DMS53 treated with DMSO at 0.1 percent for 48 hours (cell line): ENCODE data around the gene PNRC1.
A peak's percentile ranks its signal among the peaks of the same experiment; 100 is the strongest.
"Not testable (repeated sequence)": the region's sequence is repeated elsewhere in the genome, so short reads cannot be mapped to it uniquely, and the experiment has no call there.

Experiments used
- DNase-seq: peaks from one replicate; lab custom pipeline; 2025; ENCODE audit not compliant: unreplicated experiment; lab: John Stamatoyannopoulos, UW

The PNRC1 gene

DNA sequence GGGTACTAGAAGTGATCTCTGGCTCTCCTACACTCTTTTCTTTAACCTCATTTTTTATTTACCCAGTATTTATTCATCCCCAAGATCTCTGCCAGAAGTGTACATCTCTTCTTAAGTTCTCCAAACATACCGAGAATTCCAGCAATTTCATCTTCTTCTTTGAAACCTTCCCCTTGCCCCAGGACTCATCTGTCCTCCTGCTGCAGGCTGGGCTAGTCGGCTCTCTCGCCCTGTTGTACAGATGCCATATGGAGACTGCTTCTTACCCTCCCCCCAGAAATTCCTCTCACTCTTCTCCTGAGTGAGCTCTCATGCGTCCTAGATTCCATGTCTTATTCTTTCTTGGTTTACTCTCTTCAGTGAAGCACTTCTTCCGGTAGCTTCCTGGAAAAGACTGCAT is 21.9 kb upstream of the PNRC1 start:
- no peak for DNase-seq

DNA sequence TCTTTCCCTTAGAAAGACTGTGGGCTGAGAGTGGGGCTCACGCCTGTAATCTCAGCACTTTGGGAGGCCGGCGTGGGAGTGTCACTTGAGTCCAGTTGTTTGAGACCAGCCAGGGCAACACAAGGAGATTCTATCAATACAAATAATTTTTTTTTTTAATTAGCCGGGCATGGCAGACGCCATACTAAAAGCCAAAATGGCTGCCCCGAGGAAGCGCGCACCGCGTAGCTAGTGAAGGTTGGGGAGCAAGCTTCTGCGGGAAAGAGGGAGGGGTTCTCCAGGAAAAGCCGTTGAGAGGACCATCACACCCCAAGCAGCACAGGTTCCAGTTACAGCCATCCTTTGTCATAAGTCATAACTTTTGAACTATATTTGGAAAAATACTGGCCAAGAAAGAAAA is 21.3 kb upstream of the PNRC1 start:
- no peak for DNase-seq

DNA sequence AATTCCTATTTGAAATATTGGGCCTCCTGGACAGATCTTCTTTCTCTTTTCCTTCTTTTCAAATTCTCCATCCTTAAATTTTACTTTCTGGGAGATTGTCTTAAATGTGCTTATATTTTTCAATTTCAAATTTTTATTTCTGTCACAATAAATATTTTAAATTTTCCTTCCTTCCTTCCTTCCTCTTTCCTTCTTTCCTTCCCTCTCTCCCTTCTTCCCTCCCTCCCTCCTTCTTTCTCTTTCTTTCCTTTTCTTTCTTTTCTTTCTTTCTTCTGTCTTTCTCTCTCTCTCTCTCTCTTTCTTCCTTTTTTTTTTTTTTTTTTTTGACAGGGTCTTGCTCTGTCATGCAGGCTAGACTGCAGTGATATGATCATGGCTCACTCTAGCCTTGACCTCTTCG is 16.7 kb upstream of the PNRC1 start:
- no peak for DNase-seq

DNA sequence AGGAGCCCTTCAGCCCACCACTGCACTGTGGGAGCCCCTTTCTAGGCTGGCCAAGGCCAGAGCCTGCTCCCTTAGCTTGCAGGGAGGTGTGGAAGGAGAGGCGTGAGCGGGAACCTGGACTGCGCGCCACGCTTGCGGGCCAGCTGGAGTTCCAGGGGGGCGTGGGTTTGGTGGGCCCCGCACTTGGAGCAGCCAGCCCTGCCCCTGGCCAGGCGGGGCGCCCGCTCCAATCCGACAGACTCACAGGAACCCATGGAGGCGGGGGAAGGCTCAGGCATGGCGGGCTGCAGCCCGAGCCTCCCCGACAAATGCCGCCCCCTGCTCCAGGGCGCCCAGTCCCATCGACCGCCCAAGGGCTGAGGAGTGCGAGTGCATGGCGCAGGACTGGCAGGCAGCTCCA is 15.6 kb upstream of the PNRC1 start:
- not testable (repeated sequence) for DNase-seq

DNA sequence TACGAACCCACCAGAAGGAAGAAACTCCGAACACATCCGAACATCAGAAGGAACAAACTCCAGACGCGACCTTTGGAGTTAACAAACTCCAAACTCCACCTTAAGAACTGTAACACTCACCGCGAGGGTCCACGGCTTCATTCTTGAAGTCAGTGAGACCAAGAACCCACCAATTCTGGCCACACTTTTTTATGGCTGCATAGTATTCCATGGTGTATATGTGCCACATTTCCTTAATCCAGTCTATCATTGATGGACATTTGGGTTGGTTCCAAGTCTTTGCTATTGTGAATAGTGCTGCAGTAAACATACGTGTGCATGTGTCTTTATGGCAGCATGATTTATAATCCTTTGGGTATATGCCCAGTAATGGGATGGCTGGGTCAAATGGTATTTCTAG is 14.4 kb upstream of the PNRC1 start:
- DNase-seq, result not testable (repeated sequence)

DNA sequence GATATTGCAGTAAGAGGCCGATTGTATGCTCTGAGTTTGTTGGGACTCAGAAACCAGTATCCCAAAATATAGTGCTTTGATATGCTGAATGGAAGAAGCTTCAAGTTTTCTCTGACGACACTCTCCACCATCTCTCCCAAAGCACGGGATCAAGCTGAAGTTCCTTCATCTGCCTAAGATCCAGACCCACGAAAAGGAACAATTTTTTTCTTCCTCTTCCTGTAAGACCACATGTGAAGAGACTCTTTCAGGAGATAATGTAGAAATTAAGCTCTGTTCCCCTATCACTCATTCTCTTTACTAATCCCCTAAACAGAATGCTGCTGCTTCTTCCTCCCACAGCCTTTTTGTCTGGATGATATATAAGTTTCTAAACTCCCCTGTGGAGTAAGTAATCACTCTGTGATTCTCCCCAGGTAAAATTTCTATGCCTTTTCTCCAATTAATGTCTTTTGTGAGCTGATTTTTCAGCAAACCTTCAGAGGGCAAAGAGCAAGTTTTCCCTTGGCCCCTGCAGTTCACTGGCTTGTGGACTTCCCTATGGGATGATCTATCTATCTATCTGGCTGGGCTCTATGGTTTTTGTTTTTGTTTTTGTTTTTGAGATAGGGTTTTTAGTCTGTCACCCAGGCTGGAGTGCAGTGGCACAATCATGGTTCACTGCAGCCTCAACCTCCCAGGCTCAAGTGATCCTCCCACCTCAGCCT is 13.5 kb upstream of the PNRC1 start:
- DNase-seq, result no peak

DNA sequence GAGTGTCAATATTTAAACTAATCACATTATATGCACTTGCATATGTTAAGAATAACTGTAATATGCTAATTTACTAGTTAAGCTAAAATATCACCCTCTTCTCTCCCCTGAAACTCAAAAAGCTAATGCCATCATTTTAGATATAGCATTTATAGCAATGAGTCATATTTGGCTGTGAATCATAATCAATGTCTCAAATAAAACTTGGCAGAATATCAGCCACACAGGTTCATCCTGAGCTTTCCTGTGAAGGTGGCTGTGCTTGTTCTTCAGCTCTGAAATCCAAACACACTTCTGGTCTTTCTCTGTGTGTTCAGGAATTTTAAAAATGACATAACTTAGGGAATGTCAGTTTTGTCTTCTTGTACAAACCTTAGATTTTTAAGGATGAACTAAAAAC is 12.8 kb upstream of the PNRC1 start:
- DNase-seq, result no peak

DNA sequence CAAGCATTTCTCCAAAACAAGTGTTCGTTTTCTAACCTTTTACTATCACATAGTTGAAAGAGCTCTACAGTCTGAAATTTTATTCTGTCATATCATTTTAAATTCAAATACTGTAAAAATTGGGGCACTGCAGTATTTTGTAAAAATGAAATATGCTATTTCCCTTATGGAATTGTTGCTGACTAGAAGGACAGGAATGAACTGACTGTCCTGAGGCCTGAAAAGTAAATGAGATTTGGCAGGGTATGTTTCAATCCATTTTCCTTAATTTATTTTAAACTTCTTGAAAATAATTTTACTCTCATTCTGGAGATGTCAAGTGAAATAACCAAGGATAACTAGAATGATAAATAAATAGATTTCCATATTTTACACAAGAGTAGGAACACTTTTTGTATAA is 11.9 kb upstream of the PNRC1 start:
- no peak for DNase-seq

DNA sequence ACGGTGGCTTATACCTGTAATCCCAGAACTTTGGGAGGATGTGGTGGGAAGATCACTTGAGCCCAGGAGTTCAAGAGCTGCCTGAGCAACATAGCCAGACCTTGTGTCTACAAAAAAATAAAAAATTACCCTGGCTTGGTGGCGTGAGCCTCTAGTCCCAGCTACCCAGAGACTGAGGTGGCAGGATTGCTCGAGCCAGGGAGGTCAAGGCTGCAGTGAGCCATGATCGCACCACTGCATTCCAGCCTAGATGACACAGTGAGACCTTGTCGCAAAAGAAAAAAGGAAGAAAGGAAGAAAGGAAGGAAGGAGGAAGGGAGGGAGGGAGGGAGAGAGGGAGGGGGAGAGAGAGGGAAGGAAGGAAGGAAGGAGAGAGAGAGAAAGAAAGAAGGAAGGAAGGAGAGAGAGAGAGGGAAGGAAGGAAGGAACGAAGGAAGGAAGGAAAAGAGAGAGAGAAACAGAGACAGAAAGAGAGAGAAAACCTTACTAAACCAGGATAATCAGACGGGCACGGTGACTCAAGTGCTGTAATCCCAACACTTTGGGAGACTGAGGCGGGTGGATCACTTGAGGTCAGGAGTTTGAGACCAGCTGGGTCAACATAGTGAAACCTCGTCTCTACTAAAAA is 10.9 kb upstream of the PNRC1 start:
- no peak for DNase-seq

DNA sequence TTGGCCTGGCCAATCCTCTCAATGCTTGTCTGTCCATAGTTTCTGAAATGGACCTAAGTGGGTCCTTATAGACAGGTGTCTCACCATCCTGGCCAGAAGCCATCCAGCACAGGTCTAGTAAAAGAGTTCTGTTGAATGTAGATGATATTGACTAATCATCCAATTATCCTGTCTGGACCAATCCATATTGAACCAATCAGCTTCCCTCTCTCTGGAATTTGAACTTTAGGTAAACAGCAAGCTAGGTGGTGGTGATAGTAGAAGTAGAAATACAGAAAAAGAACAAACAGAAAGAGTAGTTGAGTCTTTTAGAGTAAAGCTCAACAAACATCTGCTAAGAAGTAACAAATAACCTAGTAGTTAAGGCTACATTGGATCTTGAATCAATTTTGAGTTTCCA is 9.5 kb upstream of the PNRC1 start:
- DNase-seq, result no peak

DNA sequence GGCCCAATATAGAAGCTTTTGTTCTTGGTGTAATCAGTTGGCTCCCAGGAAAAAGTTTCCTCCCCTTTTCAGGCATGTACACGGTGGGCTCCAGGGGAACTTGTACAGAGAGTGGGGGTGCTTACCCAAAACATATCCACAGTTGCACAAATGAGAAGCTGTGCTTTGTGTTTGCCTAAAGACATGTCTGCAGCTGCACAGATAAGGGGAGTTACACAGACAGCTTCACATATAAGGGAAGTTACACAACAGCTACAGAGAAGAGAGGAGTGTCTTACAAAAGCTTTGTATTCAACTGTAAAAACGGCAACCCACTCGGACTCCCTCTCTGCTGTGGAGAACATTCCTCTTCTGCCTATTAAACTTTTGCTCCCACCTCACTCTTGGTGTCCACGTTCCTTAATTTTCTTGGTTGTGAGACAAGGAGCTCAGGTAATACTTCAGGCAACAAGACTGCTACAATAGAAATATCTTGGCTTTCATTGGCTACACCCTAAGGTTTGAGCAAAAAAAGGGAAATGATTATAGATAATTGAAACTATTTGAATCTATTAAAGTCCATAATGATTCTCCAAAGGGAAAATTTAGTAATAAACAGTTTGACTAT is 7.4 kb upstream of the PNRC1 start:
- no peak for DNase-seq

DNA sequence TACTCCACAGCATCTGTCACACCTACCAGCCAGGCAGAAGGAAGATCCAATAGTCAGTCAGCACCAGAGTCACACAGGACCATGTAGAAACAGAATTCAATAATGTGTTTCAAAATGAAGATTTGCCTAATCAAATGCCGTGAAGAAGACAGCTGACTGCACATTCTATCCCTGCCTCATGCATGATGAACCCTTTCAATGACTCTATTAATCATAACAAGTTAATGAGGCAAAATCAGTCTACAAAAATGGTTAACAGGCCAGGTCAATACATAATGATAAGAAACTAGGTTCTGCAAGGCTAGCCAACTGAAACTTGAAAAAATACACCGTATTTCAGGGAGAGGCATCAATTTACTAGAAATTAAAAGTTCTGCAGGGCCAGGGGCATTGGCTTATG is 6.7 kb upstream of the PNRC1 start:
- DNase-seq, result no peak

DNA sequence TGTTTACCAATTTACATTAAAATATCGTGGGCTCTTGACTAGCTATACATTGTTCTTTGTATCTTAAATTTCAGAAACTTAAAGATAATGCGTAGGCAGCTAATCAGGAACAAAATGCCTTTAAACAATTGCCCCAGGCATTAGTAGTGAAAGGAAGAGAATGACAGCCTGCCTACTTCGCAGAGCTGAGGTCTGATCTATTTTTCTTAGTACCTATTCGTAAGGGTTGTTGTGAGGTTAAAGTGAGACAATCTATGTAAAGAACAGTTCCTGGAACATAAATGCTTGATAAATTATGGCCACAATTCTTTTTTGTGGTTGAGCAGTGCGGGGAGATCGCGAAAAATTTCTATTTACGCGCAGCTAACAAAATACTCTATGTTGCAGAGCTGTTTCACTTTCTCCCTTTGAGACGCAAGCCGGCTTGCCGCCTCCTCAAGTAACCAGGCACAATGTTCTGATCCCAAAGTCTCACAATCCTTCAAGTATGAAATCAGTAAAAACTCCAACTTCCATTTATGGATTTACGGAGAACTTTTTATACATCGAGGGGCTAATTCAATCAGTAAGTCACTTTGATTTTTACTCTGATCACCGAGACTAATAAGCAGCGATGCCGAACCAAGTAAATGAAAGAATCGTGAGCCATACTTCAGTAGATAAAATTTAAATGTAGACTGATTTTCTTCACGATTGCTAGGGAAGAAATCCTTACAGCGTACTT is 878 bp upstream of the PNRC1 start:
- peak; percentile 38 for DNase-seq

DNA sequence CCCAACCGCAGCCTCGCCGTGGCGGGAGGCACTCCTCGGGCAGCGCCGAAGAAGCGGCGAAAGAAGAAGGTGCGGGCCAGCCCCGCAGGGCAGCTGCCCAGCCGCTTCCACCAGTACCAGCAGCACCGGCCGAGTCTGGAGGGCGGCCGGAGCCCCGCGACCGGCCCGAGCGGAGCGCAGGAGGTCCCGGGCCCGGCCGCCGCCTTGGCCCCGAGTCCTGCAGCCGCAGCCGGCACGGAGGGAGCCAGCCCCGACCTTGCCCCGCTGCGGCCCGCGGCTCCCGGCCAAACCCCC is 525 bp downstream of the PNRC1 start:
- no peak for DNase-seq

DNA sequence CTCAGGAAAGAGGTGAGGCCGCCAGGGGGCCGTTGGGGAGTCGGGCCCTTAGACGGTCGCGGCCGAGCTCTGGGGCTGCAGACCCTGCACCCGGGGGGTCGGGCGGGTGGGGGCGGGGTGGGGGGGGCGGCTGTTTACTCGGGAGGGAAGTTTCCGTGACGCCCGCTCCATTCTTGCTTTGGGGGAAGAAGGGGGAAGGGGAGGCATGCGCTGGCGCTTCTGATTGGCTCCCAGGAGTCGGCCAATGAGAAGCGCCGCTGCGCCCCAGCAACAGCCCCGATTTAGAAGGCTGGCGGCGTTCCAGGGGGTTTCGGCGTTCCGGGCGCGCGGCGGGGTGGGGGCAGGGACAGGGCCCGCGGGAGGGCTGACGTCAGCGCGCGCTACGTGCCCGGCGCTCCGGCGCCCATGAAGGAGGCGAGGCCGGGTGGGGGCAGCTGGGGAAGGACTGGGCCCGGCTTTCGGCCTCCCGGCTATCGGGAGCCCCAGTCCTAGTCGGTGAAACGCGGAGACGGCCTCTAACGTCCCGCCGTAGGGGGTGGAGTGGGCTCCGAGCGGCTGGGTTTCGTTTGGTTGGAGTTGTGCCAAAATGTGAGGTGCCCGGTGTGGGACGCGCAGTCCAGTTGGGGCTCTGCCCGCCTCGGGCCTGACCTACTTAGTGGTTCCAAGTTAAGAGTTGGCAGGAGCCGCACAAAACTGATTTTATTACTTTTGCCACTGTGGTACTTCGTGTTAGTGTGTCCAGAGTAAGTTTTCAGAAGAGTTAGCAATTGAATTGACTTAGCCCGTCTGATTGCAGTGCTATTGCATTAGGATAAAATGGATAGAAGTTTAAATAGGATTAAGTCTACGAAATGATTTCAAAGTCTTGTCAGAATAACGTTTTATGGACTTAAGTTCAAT is 1.1 kb downstream of the PNRC1 start:
- peak; percentile 77 for DNase-seq

DNA sequence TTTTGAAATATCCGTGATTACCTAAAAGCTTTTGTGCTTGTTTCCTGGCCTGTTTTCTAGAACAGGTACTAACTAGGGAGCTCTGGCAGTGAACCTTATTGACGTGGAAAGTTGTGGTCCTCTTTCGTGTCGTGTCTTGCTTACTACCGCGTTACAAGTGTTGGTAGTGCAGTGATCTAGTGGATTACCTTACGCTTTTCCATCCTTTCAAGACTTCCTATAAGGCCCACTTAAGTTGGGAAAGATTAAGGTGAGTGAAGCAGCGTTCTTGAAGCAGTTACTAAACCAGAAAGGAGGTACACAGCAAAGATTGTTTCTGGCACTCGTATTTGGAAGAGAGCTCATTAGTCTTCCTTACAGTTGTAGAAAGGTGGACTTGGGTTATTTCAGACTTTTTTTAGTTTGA is 1.9 kb downstream of the PNRC1 start:
- no peak for DNase-seq

DNA sequence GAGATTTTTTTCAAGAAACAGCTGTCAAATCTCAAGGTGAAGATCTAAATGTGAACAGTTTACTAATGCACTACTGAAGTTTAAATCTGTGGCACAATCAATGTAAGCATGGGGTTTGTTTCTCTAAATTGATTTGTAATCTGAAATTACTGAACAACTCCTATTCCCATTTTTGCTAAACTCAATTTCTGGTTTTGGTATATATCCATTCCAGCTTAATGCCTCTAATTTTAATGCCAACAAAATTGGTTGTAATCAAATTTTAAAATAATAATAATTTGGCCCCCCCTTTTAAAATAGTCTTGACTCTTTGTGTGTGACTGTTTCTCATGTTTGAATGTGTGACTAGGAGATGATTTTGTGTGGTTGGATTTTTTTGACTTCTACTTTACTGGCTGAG is 4.0 kb downstream of the PNRC1 start:
- no peak for DNase-seq

DNA sequence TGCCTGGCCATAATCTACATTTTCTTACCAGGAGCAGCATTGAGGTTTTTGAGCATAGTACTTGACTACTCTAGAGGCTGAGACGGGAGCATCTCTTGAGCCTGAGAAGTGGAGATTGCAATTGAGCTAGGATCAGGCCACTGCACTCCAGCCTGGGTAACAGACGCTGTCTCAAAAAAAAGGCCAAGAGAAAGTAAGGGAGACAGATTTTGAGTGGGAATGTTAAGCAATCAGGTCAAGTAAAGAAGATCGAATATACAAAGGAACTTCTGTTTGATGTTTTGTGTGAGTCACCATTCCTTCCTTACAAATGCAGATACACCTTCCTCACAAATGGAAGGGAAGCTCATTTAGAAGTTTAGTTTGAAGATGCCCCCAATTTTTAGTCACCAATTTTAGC is 4.4 kb downstream of the PNRC1 start:
- no peak for DNase-seq

DNA sequence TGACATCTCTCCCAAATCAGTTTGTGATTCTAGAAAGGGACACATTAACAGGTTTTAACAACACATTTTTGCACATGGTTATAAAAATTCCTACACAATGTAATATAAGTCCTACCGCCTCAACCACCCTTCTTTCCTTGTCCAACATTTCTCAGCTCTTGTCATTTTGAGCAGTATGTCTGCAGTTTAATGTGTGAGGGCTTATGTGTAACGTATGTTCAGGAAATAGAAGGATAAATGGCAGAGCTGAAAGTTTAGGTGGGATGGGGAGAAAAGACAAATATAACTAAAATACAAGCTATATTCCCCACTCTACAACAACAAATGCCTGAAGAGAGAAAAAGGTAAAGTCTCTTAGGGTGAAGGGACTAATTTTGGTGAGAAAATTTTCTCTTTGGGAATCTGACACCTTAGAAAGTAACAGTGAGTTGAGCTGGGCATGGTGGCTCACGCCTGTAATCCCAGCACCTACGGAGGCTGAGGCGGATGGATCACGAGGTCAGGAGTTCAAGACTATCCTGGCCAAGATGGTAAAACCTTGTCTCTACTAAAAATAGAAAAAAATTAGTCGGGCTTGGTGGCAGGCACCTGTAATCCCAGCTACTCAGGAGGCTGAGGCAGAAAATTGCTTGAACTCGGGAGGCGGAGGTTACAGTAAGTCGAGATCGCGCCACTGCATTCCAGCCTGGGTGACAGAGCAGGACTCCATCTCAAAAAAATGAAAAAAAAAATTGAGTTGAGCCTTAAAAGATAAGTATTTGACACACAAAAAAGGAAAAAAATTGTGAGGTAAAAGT is 5.1 kb downstream of the PNRC1 start:
- no peak for DNase-seq

DNA sequence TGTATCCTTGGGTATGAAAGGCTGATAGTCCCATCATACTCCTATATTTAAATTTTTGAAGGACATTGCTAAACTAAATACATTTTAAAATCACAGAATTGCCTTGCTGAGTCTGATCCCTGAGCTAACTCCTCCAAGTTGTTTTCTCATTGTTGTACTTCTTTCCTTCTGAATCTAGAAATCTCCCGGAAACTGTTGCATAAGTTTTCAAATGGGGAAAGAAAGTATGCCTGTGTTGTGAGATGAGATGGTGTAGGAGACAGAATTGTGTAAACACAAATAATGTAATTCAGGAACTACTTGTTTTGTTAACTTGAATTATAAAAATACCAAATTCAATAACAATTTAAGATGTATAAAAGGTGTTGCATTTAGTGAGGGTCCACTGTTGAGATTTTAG is 7.3 kb downstream of the PNRC1 start:
- no peak for DNase-seq
